GM12892 (cell line): ENCODE data around the gene PFDN1.

Source experiments
- POLR2A ChIP-seq: IDR thresholded peaks from 2 replicates; pipeline ENCODE4 v1.6.1; 2011; ENCODE audit warnings: low read depth, low read length, control low read depth
- TAF1 ChIP-seq: IDR thresholded peaks from 2 replicates; pipeline ENCODE4 v1.6.1; 2011; ENCODE audit warnings: low read depth, mild to moderate bottlenecking, control low read depth, low read length, borderline replicate concordance

DNA sequence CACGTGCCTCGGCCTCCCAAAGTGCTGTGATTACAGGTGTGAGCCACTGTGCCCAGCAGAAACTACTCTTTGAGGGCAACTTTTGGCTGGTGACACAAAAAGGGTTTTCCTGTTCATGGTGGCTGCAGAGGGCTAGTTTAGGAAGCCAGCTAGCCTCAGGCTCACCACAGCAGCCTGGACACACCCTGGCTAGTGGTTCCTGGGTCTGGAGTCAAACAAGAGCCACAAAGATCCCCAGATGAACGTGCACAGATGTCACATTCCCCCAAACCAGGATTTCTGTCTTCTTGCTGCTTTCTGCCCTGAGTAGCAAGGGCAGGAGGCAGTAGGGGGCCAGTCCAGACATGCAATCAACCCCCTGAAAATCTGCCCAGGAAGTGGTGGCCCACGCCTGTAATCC is 36.7 kb upstream of the PFDN1 start:
- TF ChIP-seq POLR2A (no peak), TAF1 (no peak)
